Measurements from ENCODE around the gene MSRB3.
"Not testable (repeated sequence)": the region's sequence is repeated elsewhere in the genome, so short reads cannot be mapped to it uniquely, and the experiment has no call there.

MSRB3 gene

DNA sequence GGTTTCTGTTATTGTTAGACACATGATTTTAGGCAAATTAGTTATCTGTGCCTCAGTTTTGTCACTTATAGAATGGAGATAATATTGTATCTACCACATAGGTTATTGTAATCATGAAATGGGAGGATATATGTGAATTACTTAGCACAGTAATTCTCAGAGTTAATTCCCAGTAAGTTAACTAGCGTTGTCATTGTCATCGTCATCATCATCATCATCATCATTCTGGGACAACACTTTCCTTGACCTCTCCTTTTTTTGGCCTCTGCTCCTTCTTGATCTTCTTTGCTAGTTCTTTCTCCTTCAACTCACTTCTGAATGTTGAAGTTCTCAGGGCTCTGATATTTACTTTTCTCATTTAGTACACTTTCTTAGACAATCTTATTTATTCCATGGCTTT, 13.8 kb downstream of the MSRB3 start:
- no peak for DNase-seq

- no peak for DNase-seq
These were observed 15.3 kb downstream of the MSRB3 start for GRCh38 chr12:65293735-65294134.

- no peak for DNase-seq
These were observed 16.3 kb downstream of the MSRB3 start for GRCh38 chr12:65294641-65295262.

DNA sequence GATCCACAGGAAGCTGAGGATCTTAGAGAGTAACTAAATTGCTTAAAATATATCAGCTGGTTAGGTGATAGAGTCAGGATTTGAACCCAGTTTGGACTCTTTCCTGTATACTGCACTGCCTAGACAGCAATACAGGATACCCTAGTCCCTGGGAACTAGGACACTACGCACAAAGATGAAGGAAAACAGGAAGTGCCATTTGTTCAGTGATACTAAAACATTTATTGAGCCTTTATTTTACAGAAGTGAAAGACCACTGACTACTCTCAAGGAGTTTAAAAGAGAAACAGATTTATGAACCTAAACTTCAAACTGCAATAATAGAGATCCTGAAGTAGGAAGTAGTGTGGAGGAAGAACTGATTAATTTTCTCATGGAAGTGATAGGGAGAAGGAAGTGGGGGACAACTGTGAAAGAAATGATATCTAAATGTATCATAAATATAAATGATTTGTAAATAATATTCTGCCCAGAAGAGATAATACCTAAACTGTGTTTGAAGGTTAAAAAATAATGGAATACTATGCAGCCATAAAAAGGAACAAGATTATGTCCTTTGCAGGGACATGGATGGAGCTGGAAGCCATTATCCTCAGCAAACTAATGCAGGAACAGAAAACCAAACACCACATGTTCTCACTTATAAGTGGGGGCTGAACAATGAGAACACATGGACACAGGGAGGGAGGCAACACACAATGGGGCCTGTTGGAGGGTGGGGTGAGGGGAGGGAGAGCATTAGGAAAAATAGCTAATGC, 18.2 kb downstream of the MSRB3 start:
- DNase-seq: no peak

- no peak for DNase-seq
These were observed 21.6 kb downstream of the MSRB3 start for GRCh38 chr12:65300097-65300496.

DNA sequence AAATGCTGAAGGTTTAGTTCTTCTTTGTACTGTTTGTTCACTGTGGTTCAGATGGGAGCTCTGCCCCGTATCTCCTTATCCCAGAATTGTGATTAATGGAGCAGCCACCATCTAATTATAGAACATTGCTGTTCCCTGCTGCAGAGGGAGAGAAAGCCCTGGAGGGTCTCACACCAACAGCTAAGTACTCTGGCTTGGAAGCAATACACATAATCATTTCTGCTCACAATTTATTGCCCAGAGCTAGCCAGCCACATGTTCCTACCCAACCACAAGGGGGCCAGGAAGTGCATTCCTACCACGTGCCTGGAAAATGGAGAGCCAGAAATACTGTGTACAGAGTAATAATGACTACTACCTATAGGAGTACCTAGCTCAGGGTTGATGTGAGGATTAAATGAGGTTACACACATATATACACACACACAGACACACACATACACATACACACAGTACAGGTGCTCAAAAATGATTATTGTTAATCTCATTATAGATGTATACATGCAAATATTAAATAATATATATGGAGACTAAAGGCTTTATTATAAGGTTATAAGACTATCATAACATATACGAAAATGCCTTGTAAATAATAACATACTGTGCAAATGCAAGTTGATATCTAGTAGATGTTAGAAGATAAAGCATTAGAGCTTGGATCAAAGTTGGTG, 22.3 kb downstream of the MSRB3 start:
- no peak for DNase-seq

DNA sequence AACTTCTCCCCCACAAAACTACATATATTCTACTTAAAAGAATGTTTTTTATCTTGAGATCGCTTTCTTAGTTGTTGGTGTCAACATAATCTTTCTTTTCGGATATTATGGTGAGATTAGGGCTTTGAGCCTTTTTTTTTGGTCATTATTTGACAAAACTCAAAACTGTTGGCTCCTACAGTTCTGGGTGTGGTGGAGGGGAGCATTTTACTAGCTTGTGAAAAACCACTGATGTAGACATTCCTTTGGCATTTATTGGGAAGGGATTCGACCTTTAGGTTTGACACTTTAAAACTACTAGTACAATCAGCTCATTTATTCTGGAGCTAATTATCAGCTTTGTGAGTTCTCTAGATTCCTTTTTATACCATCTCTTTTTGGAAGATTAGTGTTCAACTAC, 24.4 kb downstream of the MSRB3 start:
- DNase-seq: no peak

DNA sequence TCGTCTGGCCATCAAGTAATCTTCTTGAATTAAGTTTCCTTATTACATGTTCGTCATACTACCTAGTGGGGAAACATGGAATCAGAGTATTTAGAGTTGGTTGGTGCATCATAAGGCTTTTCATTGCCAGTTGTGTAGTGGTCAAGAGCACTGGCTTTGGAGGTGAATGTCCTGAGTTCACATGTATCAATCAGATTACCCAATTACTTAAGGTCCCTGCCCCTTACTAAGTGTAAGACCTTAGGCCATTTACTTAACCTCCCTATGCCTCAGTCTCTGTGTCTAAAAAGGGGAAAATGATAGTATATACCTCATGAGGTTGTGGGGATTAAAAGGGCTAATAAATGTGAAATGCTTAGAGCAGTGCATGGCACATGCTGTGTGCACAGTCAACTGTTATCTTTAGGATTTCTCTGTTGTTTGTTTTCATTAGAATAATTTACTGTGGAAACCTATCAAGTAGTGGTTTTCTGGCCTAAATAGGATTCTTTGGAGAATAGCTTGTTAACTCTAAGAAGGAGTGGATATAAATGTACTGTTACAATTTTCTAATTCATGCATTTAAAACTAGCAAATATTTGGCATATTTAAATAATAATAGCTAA, 27.0 kb downstream of the MSRB3 start:
- DNase-seq: no peak

DNA sequence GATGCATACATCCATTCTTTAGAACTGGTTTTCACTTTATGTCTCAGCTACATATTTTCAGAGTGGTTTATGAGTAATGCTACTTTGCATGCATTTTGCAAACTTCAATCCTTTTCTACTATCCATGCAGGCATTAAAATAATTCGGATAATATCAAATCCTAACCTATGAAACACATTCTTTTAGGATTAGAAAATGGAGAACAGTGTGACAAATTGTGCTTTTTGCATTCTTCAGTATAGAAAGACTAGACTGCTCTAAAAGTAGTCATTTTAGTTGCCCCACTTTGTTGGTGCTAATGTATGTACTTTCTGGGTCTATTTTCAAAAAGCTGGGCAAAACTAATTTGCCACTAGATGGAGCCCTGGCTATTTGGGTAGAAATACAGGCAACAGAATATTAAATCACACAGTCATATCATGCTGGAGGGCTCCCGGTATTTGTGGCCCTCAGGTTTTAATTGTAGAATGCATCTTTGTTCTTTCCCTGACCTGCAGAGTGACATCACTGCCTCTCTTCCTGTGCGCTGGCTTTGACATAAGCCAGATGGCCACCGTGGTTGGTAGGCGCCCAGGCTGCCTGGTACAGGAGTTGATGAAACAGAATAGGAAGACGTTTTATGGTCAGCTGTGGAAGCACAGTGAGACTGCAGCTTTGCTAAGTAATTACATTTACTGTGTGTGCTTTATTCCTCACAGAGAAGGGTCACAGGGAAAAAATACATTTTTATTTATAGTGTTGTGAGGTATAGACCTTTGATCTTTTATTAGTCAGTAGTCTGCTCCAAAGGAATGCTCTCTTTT, 28.1 kb downstream of the MSRB3 start:
- peak; percentile 19 to 72 for DNase-seq

GRCh38 chr12:65307169-65307501, 28.7 kb downstream of the MSRB3 start:
- no peak for DNase-seq

GRCh38 chr12:65308006-65308405, 29.5 kb downstream of the MSRB3 start:
- no peak for DNase-seq

- no peak for DNase-seq
These were observed 30.2 kb downstream of the MSRB3 start for GRCh38 chr12:65308601-65309071.

DNA sequence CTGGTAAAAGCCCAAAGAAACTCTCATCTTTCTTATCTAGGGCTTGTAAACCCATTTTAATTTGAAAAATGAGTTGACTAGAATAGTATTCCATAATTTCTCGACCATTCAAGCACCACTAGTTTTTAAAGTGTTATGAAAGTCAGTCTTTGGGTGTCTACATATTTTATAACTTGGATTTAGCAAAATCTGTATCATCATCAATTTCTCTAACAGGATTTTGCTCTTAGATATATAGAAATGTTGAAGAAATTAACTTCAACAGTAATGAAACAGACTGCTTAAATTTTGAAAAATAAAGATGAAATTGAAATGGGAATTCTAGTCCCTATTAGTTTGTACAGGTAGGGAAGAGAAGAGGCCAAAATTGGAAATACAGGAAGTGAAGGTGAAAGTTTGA, 32.8 kb downstream of the MSRB3 start:
- no peak for DNase-seq

- DNase-seq: peak; percentile 8 to 58
These were observed 35.3 kb downstream of the MSRB3 start for GRCh38 chr12:65313719-65314317.

DNA sequence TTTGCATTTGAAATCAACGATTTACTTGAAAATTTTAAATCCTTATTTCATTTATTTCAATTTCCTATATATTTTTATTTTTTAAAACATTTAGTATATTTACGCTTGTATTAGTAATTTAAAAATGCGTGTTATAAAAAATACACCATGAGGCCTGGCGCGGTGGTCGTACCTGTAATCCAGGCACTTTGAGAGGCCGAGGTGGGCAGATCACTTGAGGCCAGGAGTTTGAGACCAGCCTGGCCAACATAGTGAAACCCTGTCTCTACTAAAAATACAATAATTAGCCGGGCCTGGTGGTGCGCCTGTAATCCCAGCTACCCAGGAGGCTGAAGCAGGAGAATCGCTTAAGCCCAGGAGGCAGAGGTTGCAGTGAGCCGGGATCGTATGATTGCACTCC, 36.8 kb downstream of the MSRB3 start:
- not testable (repeated sequence) for DNase-seq

GRCh38 chr12:65318186-65318685, 39.8 kb downstream of the MSRB3 start:
- no peak for DNase-seq

DNA sequence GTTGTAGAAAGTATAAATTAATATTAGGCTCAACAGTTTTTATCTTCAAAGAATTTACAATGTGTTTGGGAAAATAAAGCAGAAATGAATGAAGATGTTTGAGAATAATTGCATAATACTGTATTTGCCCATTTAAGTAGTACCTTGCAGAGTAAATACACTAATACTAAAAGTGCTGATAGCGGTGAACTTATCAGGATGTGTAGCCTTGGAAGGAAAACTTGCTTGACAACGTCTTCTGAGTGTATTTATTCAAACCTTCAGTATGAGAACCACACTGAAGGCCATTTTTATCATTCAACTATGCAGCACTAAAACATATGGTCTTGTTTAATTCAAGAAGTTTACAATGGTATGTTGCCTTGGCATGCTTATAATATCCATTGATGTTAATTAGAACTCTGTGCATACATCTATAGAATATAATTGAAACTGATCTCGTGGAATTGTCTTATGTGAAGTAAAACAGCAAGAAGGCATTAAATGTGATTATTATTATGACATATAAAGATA, 41.3 kb downstream of the MSRB3 start:
- DNase-seq: no peak

DNA sequence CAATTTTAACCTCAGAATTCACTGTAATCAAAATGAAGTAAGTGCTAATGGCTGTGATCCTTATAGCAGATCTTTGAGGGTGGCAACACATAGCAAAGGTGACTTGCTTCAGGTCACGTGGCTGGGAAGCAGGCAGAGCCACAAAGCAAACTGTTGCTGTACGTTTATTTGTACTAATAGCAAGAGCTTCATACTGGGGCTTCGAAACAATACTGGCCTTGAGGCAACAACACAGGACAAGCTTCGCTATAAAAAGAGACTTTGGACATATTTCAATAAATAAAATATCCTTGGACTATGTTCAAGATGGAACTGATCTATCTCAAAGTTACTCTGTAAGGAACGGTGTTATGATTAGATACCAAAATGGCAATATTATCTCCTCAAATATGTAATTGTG, 44.6 kb downstream of the MSRB3 start:
- no peak for DNase-seq

DNA sequence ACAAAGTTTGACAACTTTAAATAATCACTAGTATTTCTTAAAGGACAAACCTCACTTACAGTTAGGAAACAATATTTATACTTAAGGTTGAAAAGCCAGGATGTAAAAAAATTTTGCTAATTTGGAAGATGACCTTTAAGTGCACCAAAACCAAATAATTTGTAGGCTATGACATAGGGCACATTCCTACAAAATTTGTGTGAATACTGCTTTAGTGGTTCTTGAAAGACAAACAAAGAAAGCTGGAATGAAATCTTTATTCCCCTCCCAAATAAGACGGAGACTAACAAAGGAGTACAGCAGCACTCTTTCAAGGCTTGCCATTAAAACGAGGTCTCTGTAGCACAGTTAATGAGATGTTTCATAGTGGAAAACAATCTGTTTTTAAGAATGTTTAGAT, 45.6 kb downstream of the MSRB3 start:
- no peak for DNase-seq

- DNase-seq: no peak
These were observed 46.1 kb downstream of the MSRB3 start for GRCh38 chr12:65324551-65324950.

GRCh38 chr12:65325183-65325582, 46.7 kb downstream of the MSRB3 start:
- no peak for DNase-seq

DNA sequence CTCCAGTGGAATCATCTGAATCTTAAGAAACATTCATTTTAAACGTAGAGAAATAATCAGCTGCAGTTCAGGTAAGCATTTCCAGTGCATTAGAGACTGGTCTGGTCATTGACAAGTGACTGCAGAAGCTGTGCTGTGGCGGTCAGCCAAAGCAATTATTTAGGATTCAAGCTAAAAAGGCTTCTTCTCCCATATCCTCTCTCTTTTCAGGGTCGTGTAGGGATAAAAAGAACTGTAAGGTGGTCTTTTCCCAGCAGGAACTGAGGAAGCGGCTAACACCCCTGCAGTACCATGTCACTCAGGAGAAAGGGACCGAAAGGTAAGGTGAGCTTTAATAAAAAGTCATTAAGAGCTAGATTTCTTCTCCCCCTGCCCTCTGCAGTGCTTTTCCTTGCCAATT, 48.1 kb downstream of the MSRB3 start:
- no peak for DNase-seq

Data from inflammatory macrophage treated with lipopolysaccharide for 1 hour (primary cell).